ENCODE data around the gene TMEM163. TPM values are rescaled to one million over a fixed set of nuclear protein-coding genes. Genes with fewer than 3 reads are reported as not detected.

The TMEM163 gene
- total RNA-seq, 2 donors from 2014 or later = 0.55 to 23.1 TPM

- DNase-seq (ENCODE audit: low spot score) = no peak
- no peaks in the 10 kb centered on the region for H3K36me3 ChIP-seq
- intact Hi-C loops (cut with DNase I) = no loop called here
Observed at GRCh38 chr2:134690629-134691215, 28.1 kb downstream of the TMEM163 start.

DNA sequence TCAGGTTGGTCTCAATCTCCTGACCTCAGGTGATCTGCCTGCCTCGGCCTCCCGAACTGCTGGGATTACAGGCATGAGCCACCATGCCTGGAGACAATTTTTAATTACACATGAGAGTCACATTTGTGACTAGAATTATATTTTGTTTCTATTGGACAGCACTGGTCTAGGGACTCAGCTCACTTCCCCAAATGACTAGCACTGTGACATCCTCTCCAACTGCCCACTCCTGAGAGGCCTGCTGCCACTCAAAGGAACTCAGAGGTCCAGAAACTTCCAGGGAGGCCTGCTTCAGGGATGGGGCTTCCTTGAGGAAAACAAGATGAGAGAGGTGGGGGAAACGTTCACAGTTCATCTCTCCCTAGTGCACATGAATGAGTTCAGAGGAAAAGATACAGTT is 29.5 kb downstream of the TMEM163 start:
- TF ChIP-seq POLR2A (IDR thresholded peaks at IDR 0.05) (no peak), POLR2AphosphoS5 (IDR thresholded peaks at IDR 0.05) (no peak), CTCF (IDR thresholded peaks at IDR 0.05) (no peak)
- DNase-seq (ENCODE audit: low spot score) = no peak
- H3K4me1 ChIP-seq (replicated peaks) = no peaks in the 10 kb centered on the region
- 74% methylated on average over 3 of the region's 3 CpGs for WGBS
- H3K27me3 ChIP-seq (replicated peaks; ENCODE audit: insufficient read depth) = no peaks in the 10 kb centered on the region
- H3K27ac ChIP-seq = no peak overlapping the region
- no peaks in the 10 kb centered on the region for H3K36me3 ChIP-seq
- no peak overlapping the region for H3K4me3 ChIP-seq
- intact Hi-C loops (cut with DNase I) = no loop called here
- no peaks in the 10 kb centered on the region for H3K9me3 ChIP-seq

More at GRCh38 chr2:134690629-134691215, 28.1 kb downstream of the TMEM163 start:
- WGBS = 62% methylated on average over 6 of the region's 6 CpGs
- H3K4me1 ChIP-seq (replicated peaks) = no peaks in the 10 kb centered on the region
- no peaks in the 10 kb centered on the region for H3K9me3 ChIP-seq
- H3K27ac ChIP-seq = no peak overlapping the region
- H3K27me3 ChIP-seq (replicated peaks; ENCODE audit: insufficient read depth) = no peaks in the 10 kb centered on the region
- H3K4me3 ChIP-seq = no peak overlapping the region
- TF ChIP-seq POLR2AphosphoS5 (IDR thresholded peaks at IDR 0.05) = no peak
- no peak for TF ChIP-seq POLR2A (IDR thresholded peaks at IDR 0.05)
- TF ChIP-seq CTCF (IDR thresholded peaks at IDR 0.05) = no peak

- Histone ChIP-seq H3K27me3 (replicated peaks; ENCODE audit: insufficient read depth) (no peaks in the 10 kb centered on the region), H3K4me3 (no peak overlapping the region), H3K36me3 (no peaks in the 10 kb centered on the region), H3K27ac (no peak overlapping the region), H3K9me3 (no peaks in the 10 kb centered on the region), H3K4me1 (replicated peaks) (no peaks in the 10 kb centered on the region)
- no peak for TF ChIP-seq CTCF (IDR thresholded peaks at IDR 0.05)
- TF ChIP-seq POLR2A (IDR thresholded peaks at IDR 0.05) = no peak
- TF ChIP-seq POLR2AphosphoS5 (IDR thresholded peaks at IDR 0.05) = no peak
- 68% methylated on average over 3 of the region's 3 CpGs for WGBS
- no peak for DNase-seq (ENCODE audit: low spot score)
- intact Hi-C loops (cut with DNase I) = no loop called here
Observed at GRCh38 chr2:134685967-134686366, 32.8 kb downstream of the TMEM163 start.

GRCh38 chr2:134683561-134684112 is 35.2 kb downstream of the TMEM163 start:
- no peak for DNase-seq (ENCODE audit: low spot score)
- TF ChIP-seq CTCF (IDR thresholded peaks at IDR 0.05) (no peak), POLR2A (IDR thresholded peaks at IDR 0.05) (no peak), POLR2AphosphoS5 (IDR thresholded peaks at IDR 0.05) (no peak)
- Histone ChIP-seq H3K4me3 (no peak overlapping the region), H3K9me3 (no peaks in the 10 kb centered on the region), H3K36me3 (no peaks in the 10 kb centered on the region), H3K27ac (no peak overlapping the region), H3K27me3 (replicated peaks; ENCODE audit: insufficient read depth) (no peaks in the 10 kb centered on the region), H3K4me1 (replicated peaks) (no peaks in the 10 kb centered on the region)
- 57% methylated on average over 2 of the region's 2 CpGs for WGBS
- intact Hi-C loops (cut with DNase I) = no loop called here

- 47% methylated on average over 3 of the region's 3 CpGs for WGBS
- Histone ChIP-seq H3K27me3 (replicated peaks; ENCODE audit: insufficient read depth) (no peaks in the 10 kb centered on the region), H3K4me3 (no peak overlapping the region), H3K9me3 (no peaks in the 10 kb centered on the region), H3K27ac (no peak overlapping the region), H3K4me1 (replicated peaks) (no peaks in the 10 kb centered on the region), H3K36me3 (no peaks in the 10 kb centered on the region)
- no peak for TF ChIP-seq CTCF (IDR thresholded peaks at IDR 0.05)
- no peak for TF ChIP-seq POLR2A (IDR thresholded peaks at IDR 0.05)
- TF ChIP-seq POLR2AphosphoS5 (IDR thresholded peaks at IDR 0.05) = no peak
- no peak for DNase-seq (ENCODE audit: low spot score)
- intact Hi-C loops (cut with DNase I) = no loop called here
Observed at GRCh38 chr2:134682726-134683125, 36.1 kb downstream of the TMEM163 start.
